Adipocyte (in vitro differentiated cells): ENCODE measurements around the gene PHYHD1.
"Not testable (repeated sequence)": the region's sequence is repeated elsewhere in the genome, so short reads cannot be mapped to it uniquely, and the experiment has no call there.

Experiments
- DNase-seq: peaks from one replicate; pipeline ENCODE4 v3.0.0-alpha.2; 2015; ENCODE audit warnings: low read depth
- H3K27me3 ChIP-seq: replicated peaks from 2 replicates; pipeline ENCODE4 v1.7.0; 2013; ENCODE audit warnings: mild to moderate bottlenecking, low read length, moderate library complexity; ENCODE audit not compliant: control insufficient read depth, insufficient read depth
- H3K36me3 ChIP-seq: 2 replicates; pipeline ENCODE4 v1.7.0; 2013; ENCODE audit warnings: low read length, mild to moderate bottlenecking, moderate library complexity; ENCODE audit not compliant: control insufficient read depth, insufficient read depth, severe bottlenecking
- H3K4me1 ChIP-seq: 2 replicates; pipeline ENCODE4 v1.7.0; 2013; ENCODE audit warnings: mild to moderate bottlenecking, low read length, moderate library complexity; ENCODE audit not compliant: control insufficient read depth, insufficient read depth
- H3K4me3 ChIP-seq: 2 replicates; pipeline ENCODE4 v1.7.0; 2013; ENCODE audit warnings: mild to moderate bottlenecking, low read length, moderate library complexity
- H3K9ac ChIP-seq: 2 replicates; pipeline ENCODE4 v1.7.0; 2013; ENCODE audit warnings: mild to moderate bottlenecking, low read length, moderate library complexity
- H3K9me3 ChIP-seq: 2 replicates; pipeline ENCODE4 v1.7.0; 2013; ENCODE audit warnings: mild to moderate bottlenecking, low read length, moderate library complexity; ENCODE audit not compliant: control insufficient read depth

The PHYHD1 gene

DNA sequence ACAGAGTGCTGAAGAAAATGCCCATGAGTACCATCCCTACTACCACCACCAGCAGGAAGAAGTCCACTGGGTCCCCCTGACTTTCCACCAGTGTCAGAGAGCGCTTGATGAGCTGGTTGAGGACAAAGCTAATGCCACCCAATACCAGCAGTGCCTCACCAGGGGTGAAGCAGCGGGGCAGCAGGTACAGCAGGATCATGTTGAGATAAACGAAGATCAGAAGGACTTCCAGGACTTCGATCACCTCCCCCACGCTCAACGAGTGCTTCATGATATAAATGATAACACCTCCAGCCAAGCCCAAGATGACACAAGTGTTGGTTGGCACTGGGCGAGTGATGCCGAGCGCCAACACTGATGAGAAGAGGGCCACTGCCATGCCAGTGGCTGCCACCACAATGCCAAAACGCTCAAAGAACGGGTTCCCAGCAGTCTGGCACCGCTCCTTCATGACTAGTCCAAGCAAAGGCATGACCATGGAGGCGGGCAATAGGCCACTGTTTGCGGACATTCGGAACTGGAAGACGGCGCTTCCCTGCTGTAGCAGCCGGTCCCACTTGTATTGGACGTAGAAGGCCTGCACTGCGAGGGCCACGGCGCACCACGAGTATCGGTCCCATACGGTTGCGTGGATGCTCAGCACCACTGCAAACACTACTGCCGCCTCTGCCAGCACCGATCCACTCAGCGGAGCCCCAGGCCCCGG, 25.9 kb downstream of the PHYHD1 start:
- peaks cover 12% of the 10 kb centered on the region for H3K36me3 ChIP-seq
- H3K9me3 ChIP-seq: no peaks in the 10 kb centered on the region
- peak overlapping the region; percentile 90 for H3K4me3 ChIP-seq
- peak overlapping the region; percentile 93 for H3K9ac ChIP-seq
- DNase-seq: peak; percentile 40
- H3K4me1 ChIP-seq: peaks cover 37% of the 10 kb centered on the region
- H3K27me3 ChIP-seq: no peaks in the 10 kb centered on the region

DNA sequence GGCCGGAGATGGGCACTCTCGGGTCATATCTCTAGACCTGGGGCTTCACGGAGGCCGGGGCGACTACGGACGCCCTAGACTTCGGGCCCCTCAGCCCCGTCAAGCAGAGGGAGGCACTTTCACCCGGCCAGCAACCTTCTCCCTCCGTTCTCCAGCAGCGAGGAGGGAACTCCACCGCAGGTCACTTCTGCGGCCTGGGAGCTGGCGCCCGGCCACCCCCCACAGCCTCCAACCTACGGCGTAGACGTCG, 26.4 kb downstream of the PHYHD1 start:
- no peaks in the 10 kb centered on the region for H3K27me3 ChIP-seq
- H3K36me3 ChIP-seq: peaks cover 12% of the 10 kb centered on the region
- DNase-seq: no peak
- H3K9me3 ChIP-seq: no peaks in the 10 kb centered on the region
- peak overlapping the region; percentile 90 for H3K4me3 ChIP-seq
- peak overlapping the region; percentile 93 for H3K9ac ChIP-seq
- H3K4me1 ChIP-seq: peaks cover 37% of the 10 kb centered on the region

DNA sequence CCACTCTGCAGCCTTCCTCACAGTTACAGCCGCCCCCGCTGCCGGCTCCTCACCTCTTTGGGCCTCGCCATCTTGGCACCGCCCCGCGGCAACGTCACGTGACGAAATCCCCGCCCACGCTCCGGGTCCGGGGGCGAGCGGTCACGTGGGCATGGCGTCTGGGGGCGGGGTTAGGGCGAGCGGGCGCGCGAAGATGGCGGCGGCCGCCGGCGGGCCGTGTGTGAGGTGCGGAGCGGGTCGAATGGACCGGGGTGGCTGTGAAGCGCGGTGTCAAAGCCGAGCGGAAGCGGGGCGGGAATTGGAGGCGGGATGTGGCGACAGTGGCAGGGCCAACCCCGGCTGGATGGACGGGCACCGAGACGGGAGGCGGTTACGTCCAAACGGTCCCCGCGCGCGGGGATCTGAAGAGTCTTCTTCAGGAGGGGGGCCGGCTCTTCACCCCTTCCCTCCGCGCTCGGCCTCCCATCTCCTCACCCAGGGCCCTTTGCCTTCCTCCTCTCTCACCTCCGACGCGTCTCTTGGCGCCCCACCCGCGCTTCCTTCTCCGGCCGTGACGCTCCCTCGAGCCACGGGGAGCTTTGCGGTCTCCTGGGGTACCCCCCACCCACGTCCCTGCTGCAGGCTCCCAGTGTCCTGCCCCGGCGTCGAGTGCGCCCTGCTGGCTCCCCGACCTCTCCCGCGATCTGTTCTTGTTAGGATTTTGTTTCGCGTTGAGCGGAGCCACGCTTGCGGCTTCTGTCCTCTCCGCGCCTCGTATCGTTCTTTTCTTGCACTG, 26.9 kb downstream of the PHYHD1 start, which contains the start of the genes DOLK and NUP188:
Gene DOLK, minus strand, starts transcription at position 77 of the 775 bp plus-strand sequence. CDS start 300 bp downstream, outside the sequence.
Gene NUP188, plus strand, starts transcription at position 173 of the 775 bp plus-strand sequence. Its CDS starts 21 bp downstream, at position 194.
- peaks cover 34% of the 10 kb centered on the region for H3K4me1 ChIP-seq
- H3K36me3 ChIP-seq: peaks cover 14% of the 10 kb centered on the region
- peak within 1 kb of the TSS; percentile 90 for H3K4me3 ChIP-seq
- H3K9ac ChIP-seq: peak within 1 kb of the TSS; percentile 93
- H3K9me3 ChIP-seq: no peaks in the 10 kb centered on the region
- H3K27me3 ChIP-seq: no peaks in the 10 kb centered on the region
- peak; percentile 98 for DNase-seq

DNA sequence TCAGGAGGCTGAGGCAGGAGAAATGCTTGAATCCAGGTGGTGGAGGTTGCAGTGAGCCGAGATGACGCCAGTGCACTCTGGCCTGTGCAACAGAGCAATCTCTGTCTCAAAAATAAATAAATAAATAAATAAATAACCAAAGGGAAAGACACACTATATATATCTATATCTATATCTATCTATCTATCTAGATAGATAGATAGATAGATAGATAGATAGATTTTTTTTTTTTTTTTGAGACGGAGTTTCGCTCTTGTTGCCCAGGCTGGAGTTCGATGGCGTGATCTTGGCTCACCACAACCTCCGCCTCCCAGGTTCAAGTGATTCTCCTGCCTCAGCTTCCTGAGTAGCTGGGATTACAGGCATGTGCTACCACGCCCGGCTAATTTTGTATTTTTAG, 40.6 kb downstream of the PHYHD1 start:
- not testable (repeated sequence) for DNase-seq, H3K4me1 ChIP-seq, H3K9ac ChIP-seq, H3K9me3 ChIP-seq, H3K4me3 ChIP-seq, H3K27me3 ChIP-seq
- H3K36me3 ChIP-seq: peaks cover 56% of the 10 kb centered on the region

DNA sequence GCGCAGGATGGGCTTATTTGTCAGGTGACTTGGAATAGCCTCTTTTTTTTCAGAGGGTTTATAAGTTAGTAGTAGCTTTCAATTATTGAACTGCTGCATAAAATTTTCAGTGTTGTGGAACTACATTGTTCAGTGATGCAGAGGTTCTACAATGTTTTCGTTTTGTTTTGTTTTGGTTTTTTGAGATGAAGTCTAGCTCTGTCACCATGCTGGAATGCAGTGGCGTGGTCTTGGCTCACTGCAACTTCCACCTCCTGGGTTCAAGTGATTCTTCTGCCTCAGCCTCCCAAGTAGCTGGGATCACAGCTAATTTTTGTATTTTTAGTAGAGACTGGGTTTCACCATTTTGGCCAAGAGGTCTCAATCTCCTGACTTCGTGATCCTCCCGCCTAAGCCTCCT, 48.7 kb downstream of the PHYHD1 start:
- H3K9ac ChIP-seq: no peak overlapping the region
- H3K4me3 ChIP-seq: no peak overlapping the region
- no peaks in the 10 kb centered on the region for H3K9me3 ChIP-seq
- DNase-seq: peak; percentile 27
- peaks cover 65% of the 10 kb centered on the region for H3K36me3 ChIP-seq
- no peaks in the 10 kb centered on the region for H3K4me1 ChIP-seq
- no peaks in the 10 kb centered on the region for H3K27me3 ChIP-seq

DNA sequence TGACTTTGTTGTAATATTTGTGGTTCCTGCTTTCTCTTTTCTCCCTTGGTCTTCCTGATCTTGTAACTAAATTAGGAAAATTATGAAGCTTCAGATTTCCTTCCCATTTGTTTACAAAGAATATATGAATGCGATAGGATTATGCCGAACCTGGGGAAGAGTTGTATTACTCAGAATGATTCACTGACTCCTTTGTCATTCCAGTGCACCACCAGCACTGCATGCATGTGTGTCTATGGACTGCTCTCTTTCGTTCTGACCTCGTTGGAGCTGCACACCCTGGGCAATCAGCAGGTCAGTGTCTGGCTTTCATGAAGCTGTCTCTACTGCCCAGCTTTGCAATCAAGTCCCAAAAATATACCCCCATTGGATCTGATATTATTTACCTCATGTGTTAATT, 52.2 kb downstream of the PHYHD1 start:
- peak; percentile 59 for DNase-seq
- no peaks in the 10 kb centered on the region for H3K27me3 ChIP-seq
- no peaks in the 10 kb centered on the region for H3K4me1 ChIP-seq
- H3K4me3 ChIP-seq: no peak overlapping the region
- H3K9ac ChIP-seq: no peak overlapping the region
- H3K36me3 ChIP-seq: peaks cover 87% of the 10 kb centered on the region
- no peaks in the 10 kb centered on the region for H3K9me3 ChIP-seq

DNA sequence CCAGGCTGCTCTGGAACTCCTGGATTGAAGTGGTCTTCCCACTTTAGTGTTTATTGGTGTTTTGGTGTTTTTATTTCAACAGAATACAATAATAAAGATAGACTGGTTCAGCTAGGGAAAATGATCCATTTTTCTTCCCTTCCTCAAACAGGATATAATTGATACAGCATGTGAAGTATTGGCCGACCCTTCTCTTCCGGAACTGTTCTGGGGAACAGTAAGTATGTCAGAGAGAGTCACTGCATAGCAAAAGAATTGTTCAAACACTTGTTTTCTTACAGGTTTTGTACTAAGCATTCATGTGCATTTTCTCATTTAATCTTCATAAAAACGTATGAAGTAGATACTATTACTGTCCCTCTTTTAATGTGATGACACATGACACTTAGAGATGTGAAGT, 58.3 kb downstream of the PHYHD1 start:
- Histone ChIP-seq H3K4me1 (no peaks in the 10 kb centered on the region), H3K36me3 (peaks cover 83% of the 10 kb centered on the region), H3K4me3 (no peak overlapping the region), H3K9ac (no peak overlapping the region), H3K9me3 (no peaks in the 10 kb centered on the region), H3K27me3 (no peaks in the 10 kb centered on the region)
- no peak for DNase-seq

DNA sequence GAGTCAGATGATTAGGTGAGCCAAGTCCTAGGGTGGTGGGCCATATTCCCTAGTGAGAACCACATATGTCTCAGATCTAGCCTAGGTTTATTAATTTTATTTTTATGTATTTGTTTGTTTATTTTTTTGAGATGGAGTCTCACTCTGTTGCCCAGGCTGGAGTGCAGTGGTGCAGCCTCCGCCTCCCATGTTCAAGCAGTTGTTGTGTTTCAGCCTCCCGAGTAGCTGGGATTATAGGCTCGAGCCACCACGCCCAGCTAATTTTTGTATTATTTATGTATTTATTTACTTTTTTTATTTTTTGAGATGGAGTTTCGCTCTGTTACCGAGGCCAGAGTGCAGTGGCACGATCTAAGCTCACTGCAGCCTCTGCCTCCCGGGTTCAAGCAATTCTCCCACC, 62.8 kb downstream of the PHYHD1 start:
- H3K4me1 ChIP-seq: peaks cover 14% of the 10 kb centered on the region
- H3K27me3 ChIP-seq: no peaks in the 10 kb centered on the region
- no peak overlapping the region for H3K4me3 ChIP-seq
- DNase-seq: no peak
- H3K9ac ChIP-seq: no peak overlapping the region
- no peaks in the 10 kb centered on the region for H3K9me3 ChIP-seq
- peaks cover 88% of the 10 kb centered on the region for H3K36me3 ChIP-seq

DNA sequence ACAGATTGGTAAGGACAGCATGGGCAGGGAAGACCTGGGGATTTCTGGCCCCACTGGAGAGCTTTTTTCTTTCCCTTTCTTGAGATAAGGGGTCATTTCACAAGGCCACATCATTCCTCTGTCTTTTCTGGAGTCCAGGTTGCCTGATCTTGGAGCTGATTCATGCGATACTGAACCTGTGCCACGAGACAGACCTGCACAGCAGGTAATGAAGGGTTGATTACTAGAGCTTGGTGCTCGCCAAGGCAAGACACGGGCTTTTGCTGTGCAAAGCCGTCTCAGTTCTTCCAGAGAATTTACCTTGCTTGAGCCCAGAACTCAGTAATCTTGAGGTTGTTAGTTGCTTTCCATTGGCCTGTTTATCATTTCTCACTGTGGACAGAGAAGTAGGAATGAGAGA, 65.9 kb downstream of the PHYHD1 start:
- H3K9ac ChIP-seq: no peak overlapping the region
- H3K36me3 ChIP-seq: peaks cover 76% of the 10 kb centered on the region
- no peaks in the 10 kb centered on the region for H3K27me3 ChIP-seq
- H3K4me1 ChIP-seq: peaks cover 14% of the 10 kb centered on the region
- no peaks in the 10 kb centered on the region for H3K9me3 ChIP-seq
- no peak overlapping the region for H3K4me3 ChIP-seq
- no peak for DNase-seq

DNA sequence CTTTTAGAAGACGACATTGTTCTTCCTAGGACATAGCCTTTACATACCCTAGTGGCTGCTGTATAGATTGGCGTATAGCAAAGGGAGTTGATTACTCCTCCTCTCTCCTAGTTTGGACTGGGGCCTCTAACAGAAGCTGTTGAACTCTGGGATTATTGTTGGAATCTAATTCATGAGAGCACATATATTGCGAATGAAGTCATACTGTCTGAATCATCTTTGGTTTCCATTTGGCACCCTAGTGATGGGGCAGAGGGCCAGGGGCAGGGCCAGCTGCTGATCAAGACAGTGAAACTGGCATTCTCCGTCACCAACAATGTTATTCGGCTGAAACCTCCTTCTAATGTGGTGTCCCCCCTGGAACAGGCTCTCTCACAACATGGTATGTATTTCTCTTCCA, 67.0 kb downstream of the PHYHD1 start:
- H3K9me3 ChIP-seq: no peaks in the 10 kb centered on the region
- DNase-seq: peak; percentile 84
- H3K4me1 ChIP-seq: peaks cover 14% of the 10 kb centered on the region
- H3K4me3 ChIP-seq: no peak overlapping the region
- H3K27me3 ChIP-seq: no peaks in the 10 kb centered on the region
- peaks cover 73% of the 10 kb centered on the region for H3K36me3 ChIP-seq
- H3K9ac ChIP-seq: no peak overlapping the region
